NCI-H345 treated with DMSO at 0.1 percent for 48 hours (cell line): ENCODE results near the gene SH2D7.

ENCODE experiments used
- DNase-seq: peaks from one replicate; lab custom pipeline; 2025; ENCODE audit not compliant: unreplicated experiment; lab: John Stamatoyannopoulos, UW

Gene SH2D7

DNA sequence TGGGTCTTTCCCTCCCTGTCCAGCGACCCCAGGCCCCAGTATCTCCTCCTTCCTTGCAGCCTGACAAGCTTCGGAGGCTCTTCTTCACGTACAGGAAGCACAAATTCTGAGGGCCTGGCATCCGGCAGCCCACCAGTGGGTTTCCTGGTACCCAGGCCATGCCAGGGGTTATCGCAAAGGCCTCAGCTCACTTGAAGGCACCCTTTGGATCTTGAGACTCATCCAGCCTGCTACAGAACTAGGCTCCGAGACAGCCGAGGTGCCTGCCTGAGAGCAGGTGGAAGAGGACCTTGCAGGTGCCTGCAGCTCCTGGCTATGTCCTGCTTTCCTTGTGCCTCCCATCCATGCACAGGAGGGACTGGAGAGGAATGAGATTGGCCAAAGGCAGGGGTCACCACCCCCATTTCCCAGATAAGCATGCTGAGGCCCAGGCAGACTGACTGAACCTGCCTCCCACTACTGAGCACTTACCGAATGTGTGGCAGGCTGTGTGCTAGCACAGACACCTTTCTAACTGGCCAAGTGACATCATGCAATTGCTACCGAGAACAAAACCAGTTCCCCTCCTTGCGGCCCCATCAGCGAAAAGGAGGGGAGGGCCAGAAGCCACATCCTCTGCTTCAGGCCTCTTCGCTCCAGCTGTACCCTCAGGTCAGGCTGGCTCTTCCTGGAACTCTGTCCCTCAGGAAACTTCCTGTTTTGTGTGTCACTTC lies 11.2 kb downstream of the SH2D7 start:
- DNase-seq: no peak

DNA sequence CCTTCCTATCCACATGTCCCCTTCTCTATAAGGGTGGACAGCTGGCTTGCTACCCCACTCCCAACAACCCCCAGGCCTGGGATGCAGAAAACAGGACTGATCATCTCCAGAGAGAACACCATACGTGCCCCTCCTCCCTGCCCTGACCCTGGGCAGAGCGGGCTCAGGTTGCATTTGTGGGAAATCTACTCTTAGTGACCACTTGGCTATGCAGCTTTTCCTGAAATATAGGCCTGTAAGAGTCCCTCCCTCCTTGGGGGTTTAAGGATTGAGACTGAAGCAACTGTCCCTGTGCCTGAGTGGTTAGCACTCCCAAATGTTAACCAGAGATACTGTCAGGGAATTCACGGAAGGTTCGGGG lies 11.7 kb downstream of the SH2D7 start:
- no peak for DNase-seq

- no peak for DNase-seq
Measured at GRCh38 chr15:78104566-78105475, 12.5 kb downstream of the SH2D7 start.

GRCh38 chr15:78105476-78106241 lies 13.3 kb downstream of the SH2D7 start:
- no peak for DNase-seq

- DNase-seq: no peak
Measured at GRCh38 chr15:78107471-78107870, 15.1 kb downstream of the SH2D7 start.

DNA sequence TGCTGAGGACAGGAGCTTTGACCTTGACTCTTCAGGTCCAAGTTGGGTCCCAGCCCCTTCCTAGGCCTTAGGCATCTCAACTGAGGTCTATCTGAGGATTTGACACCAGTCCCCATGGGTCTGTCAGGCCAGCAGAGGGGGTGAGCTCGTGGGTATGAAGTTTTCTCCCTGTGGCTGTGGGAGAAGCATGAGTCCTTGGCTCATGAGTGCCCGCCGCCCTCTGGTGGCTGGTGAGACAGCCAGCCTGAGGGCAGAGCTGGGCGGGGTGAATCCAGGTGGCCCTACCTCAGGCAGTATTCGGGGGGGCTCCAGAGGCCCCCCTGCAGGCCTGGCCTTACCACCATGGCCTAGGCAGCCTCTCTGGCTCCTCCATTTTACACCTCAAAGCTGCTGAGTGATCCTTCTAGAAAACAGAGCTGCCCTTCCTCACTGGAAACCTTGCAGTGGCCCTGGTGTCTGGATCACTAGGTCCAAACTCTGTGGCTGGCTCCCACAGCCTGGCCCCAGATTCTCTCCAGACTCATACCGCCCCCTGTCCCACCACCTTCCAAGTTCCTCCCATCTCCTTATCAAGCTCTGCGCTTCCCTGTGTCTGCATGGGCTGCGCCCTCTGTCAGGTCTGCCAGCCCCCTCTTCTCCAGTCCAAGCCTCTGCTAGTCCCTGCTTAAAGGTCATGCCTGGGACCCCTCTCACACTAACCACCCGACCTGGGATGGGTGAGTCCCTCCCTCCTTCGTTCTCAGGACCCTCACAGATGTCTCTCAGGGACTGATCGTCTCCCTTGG lies 16.1 kb downstream of the SH2D7 start:
- DNase-seq: no peak

GRCh38 chr15:78109156-78109555 lies 16.8 kb downstream of the SH2D7 start:
- DNase-seq: no peak

DNA sequence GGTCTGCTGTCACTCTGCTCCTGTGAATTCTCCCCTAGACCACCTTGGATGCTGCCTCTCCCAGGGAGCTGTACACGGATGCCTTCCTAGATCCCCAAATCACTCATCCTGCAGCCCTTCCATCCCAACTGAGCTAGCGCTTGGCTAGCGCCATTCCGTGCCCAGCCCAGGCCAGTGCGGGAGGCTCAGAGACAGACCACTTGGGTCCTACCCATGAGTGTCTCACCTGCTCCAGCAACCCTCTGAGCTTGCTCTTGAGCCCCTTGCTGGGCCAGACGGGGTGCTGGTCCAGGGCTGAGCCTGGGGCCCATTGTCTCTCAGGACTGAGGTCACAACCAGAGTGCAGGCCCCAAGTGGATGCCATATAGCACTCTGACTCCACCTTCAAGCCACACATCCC lies 17.7 kb downstream of the SH2D7 start:
- no peak for DNase-seq

DNA sequence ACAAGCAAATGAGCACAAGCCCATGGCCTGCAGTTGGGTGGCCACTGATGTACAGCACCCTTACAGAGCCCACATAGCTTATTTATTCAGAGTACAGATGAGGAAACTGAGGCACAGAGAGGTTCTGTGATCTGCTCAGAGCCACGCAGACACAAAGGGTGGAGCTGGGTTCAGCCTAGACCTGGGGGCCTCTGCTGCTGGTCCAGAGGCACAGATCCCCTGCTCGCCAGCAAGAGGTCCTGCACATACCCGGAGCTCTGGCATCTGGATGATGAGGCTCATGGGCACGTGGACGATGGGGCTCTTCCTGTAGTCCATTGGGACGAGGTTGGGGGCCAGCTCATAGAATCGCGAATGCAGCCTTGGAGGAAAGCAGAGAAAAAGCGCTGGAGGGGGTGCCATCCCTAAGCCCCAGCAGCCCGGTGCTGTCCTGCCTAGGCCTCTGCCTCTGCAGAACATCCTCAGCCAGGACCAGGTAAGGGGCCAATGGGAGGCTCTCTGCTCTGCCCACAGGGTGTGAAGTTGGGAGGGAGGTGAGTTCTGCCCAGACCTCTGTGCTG lies 18.6 kb downstream of the SH2D7 start:
- DNase-seq: no peak

DNA sequence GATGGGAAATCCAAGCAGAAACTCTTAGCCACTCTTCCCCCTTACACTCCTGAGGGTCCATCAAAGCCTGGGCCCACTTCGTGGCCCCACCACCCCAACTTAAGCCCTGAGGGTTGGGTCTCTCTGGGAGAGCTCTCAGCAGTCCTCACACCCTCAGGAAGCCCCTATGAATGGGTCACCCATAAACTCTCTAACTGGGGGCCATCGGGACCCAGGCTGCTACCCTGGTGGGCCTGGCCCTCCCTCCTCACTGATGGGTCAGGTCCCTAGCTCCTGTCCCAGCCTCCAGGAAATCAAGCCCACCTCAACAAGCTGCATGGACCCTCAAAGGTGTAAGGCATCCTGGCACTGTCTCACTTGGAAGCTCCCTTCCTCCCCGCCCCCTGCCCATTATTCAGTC lies 19.4 kb downstream of the SH2D7 start:
- DNase-seq: no peak

GRCh38 chr15:78112551-78112950 lies 20.2 kb downstream of the SH2D7 start:
- DNase-seq: no peak

DNA sequence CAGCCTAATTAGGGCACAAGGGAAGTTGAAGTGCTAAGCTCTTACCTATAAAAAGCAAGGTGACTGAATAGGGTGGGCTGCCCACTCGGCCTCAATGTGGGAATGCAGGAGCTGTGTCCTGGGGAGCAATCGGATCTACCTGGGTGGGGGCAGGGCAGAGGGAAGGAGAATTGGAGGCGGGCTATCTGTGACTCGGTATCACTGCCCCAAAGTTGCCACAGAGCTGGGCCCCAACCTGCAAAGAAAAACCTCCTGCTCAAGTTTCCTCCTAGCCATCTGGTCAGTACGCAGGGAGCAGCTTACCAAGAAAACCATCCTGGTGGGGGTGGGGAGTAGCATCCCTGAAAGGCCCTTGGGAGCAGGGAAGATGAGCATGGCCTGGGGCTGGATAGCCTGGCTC lies 28.2 kb downstream of the SH2D7 start:
- DNase-seq: no peak

DNA sequence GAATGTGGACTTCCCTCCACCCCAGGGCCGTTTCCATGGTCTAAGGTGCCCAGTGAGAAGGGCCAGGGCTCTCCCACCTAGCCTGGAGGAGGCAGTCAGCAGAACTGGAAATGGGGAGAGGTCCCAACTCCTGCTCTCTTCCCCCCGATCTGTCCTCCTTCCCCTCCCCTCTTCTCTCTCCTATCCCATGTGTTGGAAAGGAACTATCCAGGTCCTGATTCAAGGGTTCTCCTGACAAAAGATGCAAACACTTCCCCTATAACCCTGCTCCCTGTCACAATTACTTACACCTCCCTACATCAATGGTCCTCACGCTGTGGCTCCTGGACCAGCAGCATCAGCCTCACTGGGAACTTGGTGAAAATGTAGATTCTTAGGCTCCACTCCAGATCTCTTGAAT lies 32.9 kb downstream of the SH2D7 start:
- no peak for DNase-seq

GRCh38 chr15:78127882-78128281 lies 35.5 kb downstream of the SH2D7 start:
- DNase-seq: no peak

DNA sequence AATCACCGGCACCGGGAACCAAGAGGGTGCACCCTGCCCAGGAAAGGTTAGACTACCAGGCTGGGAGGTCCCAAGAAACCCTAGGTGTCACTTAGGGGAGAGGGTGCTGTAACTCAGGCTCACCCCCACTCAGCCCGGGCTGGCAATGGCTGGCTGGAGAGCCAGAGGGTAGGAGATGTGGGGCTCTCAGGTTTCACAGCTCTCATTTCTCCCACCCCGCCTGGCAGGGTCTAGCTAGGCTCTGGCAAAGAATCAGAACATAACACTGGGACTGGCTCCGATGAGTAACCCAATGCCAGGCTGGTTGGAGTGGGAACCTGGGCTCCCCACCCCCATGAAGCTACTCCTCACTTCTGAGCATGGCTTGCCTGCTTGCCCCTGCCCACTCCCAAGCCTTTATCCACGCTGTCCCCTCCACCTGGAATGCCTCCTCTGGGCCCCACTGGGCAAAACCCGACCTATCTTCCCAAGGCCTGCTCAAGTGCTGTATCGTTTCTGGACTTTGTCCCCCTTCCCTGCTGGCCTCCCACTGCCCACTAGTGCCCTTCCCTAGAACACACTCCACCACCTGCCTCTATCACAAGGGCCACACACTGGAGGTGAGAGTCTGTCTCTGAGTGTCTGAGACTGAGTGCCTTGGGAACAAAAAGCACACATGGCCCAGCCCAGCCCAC lies 36.9 kb downstream of the SH2D7 start:
- DNase-seq: no peak

DNA sequence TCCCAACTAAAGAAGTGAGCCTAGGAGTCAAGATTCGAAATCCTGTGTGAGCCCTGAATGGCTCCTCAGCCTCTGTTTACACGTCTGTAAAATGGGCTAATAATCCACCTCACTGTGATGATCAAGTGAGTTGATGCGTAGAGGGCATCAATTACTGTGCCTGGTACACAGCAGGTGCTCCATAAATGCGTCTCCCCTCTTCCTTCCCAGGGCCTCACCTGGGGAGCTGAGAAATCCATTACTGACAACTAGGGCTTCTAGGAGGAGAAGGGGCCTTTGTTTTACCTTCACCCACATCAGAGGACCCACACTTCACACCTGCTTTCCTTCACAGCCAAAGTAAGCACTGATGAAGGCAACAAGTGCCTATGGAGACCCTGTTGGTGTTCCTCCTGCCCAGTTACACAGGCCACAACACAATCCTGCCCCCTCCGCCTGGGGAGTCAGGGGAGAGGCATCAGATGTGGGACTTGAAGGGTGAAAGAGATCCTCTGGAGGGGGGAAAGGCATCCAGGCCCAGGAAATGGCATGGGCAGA lies 37.5 kb downstream of the SH2D7 start:
- no peak for DNase-seq

DNA sequence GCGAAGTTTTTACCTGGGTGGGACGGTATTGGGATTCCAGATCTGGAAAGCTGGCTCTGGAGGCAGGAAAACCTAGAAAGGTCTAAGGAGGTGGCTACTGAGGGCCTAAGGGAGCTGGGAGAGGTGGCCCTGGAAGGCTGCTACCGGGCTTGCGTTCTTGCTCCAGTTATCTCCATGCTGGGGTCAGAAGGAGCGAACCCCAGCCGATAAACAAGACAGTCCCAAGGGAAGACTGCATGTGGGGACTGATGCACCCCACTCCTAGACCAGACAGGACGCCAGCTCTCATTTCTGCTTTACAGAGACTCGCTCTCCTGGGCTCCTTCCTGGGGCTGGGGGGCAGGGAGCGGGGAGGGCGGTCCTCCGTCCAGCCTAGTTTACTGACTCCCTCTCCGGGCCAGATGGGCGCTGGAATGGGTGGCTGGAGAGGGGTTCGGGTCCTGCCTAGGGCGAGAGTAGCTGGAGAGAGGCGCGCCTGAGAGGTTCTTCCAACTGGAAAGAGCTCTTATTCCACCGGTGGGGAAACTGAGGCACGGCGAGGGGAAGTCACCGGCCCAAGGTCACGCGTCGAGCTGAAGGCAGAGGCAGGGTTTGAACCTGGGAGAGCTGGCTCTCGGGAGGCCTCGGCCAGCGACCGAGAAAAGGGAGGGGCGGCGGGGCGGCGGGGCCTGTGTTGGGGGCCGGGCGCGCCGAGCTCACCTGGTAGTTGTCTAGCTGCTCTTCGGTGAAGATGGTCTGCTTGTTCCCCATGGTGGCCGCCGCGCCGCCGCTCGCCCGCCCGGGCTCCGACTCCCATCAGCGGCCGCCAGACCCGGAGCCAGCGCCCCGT lies 38.3 kb downstream of the SH2D7 start:
- no peak for DNase-seq

DNA sequence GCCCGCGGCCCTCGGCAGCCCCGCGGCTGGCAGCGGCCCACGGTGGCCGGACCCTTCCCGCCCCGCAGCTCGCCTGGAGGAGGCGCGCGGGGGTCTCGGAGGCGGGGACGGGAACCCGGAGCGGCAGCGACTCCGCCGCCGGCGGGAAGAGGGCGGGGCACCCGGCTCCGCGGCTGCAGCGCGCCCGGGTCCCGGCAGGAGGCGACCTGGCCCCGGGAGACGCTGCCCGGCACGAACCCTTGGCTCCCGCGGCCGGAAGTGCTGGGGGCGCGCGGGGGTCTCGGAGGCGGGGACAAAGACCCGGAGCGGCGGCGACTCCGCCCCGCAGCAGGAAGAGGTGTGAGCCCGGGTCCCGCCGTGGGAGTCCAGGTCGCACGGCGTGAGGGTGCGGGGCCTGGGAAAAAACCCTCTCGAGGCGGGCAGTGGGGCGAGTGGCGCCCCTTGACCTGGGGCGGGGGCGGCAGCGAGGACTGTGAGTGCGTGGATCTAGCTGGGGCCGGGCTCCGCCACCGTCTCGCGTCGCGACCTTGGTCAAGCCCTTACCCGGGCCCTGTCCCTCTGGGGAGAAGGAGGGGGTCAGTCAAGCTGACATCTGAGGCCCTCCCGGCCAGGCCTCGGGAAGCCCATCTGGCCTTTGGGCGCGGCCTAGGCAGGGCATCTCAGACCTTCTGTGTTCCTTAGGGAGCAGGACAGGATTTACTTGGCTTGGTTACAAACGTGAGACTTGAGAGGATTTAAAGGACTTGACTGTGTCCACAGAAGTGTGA lies 39.1 kb downstream of the SH2D7 start, which contains the start of gene CIB2:
Gene CIB2 (minus strand): TSS at position 151 of the 767 bp plus-strand sequence. CDS start 230 bp downstream, outside the sequence.
- peak; percentile 22 for DNase-seq
